GM08714 (cell line): ENCODE measurements around the gene SRRM4.

ENCODE experiments used
- H3K4me3 ChIP-seq: fragments of 200-500 bp; sonication (Bioruptor generic); 2 replicates; pipeline ENCODE4 v1.5.1; 2014; ENCODE audit warnings: mild to moderate bottlenecking, low read length, inconsistent platforms
- ZNF274 ChIP-seq: IDR thresholded peaks from 2 replicates; pipeline ENCODE4 v1.6.1; 2012; ENCODE audit warnings: mild to moderate bottlenecking, low read depth, low read length

Gene SRRM4

GRCh38 chr12:119069147-119069642 lies 87.9 kb downstream of the SRRM4 start:
- no peak for TF ChIP-seq ZNF274
- H3K4me3 ChIP-seq = no peak overlapping the region

DNA sequence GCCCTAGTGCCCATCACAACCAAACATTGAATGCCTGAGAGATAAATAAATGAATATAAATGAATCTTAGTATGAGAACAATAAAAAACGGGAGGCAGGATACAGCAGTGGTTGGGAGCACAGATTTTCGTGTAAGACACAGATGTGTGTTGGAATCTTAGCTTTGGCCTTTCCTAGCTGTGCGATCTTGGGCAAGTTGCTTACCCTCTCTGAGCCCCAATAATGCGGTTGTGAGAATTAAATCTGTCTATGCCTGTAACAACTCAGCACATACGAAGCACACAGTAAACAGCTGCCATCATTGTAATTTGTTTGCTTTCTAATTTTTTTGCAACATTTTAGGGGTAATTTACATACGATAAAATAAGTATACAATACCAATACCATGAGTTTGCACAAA lies 89.8 kb downstream of the SRRM4 start:
- no peak overlapping the region for H3K4me3 ChIP-seq

GRCh38 chr12:119071638-119072231 lies 90.4 kb downstream of the SRRM4 start:
- no peak overlapping the region for H3K4me3 ChIP-seq
- no peak for TF ChIP-seq ZNF274

More for the DNA sequence above, 89.8 kb downstream of the SRRM4 start:
- TF ChIP-seq ZNF274 = no peak

GRCh38 chr12:119072440-119072839 lies 91.1 kb downstream of the SRRM4 start:
- TF ChIP-seq ZNF274 = no peak
- no peak overlapping the region for H3K4me3 ChIP-seq

DNA sequence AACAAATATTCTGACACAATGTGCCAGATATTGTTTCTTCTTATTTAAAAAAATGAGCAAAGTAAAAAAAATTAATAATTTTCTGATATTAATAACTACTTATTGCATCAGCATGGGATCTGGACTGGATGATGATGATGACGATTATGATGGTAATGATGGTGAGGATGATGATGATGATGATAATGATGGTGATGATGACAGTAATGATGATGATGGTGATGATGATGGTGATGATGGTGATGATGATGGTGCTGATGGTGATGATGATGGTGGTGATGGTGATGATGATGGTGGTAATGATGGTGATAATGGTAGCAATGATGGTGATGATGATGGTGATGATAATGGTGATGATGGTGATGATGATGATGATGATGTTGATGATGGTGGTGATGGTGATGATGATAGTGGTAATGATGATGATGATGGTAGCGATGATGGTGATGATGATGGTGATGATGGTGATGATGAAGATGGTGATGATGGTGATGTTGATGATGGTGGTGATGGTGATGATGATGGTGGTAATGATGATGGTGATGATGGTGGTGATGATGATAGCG lies 94.0 kb downstream of the SRRM4 start:
- no peak overlapping the region for H3K4me3 ChIP-seq
- TF ChIP-seq ZNF274 = no peak

DNA sequence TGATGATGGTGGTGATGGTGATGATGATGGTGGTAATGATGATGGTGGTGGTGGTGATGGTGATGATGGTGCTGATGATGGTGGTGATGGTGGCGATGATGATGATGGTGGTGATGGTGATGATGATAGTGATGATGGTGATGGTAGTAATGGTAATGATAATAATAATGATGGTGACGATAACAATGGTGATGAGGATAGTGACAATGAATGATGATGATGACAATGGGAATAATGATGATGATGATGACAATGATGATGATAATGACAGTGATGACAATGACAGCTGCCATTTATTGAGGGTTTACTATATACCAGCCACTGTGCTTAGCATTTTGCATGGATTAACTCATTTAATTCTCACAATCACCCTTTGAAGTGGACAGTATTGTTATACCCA lies 94.6 kb downstream of the SRRM4 start:
- H3K4me3 ChIP-seq = no peak overlapping the region
- TF ChIP-seq ZNF274 = no peak

GRCh38 chr12:119079530-119079929 lies 98.2 kb downstream of the SRRM4 start:
- TF ChIP-seq ZNF274 = no peak
- H3K4me3 ChIP-seq = no peak overlapping the region

GRCh38 chr12:119082016-119082415 lies 100.7 kb downstream of the SRRM4 start:
- H3K4me3 ChIP-seq = no peak overlapping the region
- no peak for TF ChIP-seq ZNF274

DNA sequence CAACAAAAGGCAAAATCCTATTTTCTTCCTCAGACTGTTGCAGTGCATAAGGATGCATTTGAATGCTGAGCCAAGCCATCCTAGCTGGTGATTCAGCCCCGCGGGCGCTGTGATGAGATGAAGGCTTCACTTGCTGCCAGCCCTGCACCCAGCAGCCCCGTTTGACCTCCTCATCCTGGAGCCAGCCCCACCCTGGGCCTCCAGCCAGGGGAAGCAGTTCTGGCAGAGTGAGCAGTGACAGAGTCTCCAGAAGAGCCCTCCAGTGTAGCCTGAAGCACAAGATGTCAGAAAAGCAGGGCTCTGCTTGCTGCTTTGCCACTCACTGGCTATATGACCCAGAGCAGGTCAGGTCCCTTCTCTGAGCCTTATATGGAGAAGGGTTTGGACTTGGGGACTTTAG lies 101.2 kb downstream of the SRRM4 start:
- no peak overlapping the region for H3K4me3 ChIP-seq
- no peak for TF ChIP-seq ZNF274

DNA sequence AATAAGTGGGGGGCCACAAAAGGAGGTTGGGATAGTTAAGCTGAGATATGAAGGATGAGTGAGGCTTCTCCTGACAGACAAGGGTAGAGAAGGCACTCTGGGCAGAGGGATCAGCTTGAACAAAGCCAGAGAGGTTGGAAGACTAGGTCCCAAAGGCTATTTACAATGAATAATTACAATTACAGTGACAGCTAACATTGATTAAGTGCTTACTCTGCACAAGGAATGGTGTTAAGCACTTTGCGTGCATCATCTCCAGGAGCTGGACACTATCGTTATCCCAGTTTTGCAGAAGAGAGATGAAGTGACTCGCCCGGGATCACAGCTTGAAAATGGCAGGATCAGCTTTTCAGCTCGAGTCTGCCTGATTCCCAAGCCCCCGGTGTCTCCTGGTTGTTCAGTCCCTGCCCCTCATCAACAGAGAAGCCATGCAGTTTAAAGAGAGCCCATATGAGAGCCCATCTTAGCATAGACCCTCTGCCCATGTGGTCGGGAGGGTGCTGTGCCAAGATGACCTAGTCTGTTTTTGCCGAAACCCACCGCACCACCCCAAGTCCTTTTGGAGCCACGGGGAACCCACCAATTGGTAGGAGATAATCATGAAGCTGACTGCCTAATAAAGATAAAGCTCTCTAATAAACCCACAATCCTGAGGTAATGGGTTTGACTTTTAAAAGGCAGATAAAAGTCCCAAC lies 107.5 kb downstream of the SRRM4 start:
- H3K4me3 ChIP-seq = no peak overlapping the region
- no peak for TF ChIP-seq ZNF274

- H3K4me3 ChIP-seq = no peak overlapping the region
- no peak for TF ChIP-seq ZNF274
These were observed 108.2 kb downstream of the SRRM4 start for GRCh38 chr12:119089380-119090013.

GRCh38 chr12:119090276-119090675 lies 108.9 kb downstream of the SRRM4 start:
- no peak overlapping the region for H3K4me3 ChIP-seq
- no peak for TF ChIP-seq ZNF274

GRCh38 chr12:119090865-119091264 lies 109.5 kb downstream of the SRRM4 start:
- no peak overlapping the region for H3K4me3 ChIP-seq
- TF ChIP-seq ZNF274 = no peak

DNA sequence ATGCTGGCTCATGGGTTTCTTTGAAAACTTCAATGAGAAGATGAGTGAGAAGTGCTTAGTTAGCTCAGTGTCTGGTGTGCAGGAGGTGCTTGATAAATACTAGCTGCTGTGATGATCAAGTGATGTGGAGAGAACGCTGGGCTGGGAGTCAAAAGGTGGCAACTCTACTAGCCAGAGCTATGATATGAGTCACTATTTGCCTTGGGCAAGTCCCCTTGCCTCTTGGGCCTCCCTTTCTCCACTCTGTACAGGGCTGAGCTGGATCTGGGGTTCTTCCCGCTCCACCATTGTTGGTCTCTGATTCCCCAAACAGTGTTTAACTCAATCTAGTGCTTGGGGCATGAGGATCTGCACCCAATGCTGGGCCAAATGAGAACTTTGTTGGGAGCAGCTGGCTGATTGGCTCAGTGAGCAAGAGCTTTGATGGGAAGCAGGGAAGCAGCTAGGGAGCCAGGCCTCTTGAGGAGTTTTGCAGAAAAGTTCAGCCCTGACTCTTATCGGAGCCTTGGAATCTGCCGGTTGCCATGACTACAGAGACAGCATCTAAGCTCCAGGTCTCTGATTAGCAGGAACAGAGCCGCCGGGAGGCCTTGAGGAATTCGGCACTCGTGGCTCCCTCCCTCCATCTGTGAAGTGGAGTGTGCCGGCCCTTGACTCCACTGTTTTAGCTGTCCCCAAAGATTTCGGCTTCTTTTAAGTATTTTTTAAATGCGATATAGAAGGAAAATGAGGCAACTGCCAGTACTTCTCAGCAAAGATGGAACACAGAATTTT lies 115.3 kb downstream of the SRRM4 start:
- TF ChIP-seq ZNF274 = no peak
- no peak overlapping the region for H3K4me3 ChIP-seq
